Measurements from ENCODE around the gene SCARF2.

DNA sequence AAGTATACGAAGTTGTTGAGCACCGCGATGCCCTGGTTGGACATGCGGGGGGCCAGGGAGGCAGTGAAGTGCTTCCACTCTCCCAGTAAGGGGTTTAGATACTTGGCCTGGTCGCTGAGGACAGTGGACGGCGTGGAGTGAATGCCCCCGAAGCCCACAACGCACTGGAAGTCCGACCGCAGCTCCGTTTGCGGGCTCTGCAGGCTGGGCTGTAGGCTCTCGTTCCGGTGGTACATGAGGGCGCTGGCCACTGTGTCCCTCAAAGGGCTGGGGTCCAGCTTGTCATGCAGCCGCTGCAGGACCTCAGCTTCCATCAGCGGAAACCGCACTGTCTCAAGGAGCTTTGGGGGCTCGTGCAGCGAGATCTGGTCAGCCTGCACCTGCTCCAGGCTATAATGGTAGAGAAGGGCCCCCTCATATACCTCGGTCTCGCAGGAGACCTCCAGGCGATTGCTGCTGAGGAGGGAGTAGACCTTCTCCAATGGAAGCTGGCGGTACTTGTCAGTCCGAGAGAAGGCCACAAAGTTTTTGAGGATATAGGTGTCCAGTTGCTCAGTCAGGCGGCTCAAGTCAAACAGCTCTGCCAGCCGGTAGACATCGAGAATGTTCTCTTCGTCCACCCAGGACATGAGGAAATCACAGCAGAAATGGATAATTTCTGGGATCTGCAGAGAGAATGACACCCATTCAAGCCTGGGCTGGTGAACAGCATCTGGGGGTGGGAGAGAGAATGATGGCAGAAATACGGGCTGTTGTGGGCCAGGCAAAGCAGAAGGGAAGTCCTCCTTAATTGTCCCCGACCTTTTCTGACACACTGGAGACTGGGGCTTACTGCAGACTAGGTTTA lies 27.5 kb upstream of the SCARF2 start:
- TF ChIP-seq, protein P1, sequence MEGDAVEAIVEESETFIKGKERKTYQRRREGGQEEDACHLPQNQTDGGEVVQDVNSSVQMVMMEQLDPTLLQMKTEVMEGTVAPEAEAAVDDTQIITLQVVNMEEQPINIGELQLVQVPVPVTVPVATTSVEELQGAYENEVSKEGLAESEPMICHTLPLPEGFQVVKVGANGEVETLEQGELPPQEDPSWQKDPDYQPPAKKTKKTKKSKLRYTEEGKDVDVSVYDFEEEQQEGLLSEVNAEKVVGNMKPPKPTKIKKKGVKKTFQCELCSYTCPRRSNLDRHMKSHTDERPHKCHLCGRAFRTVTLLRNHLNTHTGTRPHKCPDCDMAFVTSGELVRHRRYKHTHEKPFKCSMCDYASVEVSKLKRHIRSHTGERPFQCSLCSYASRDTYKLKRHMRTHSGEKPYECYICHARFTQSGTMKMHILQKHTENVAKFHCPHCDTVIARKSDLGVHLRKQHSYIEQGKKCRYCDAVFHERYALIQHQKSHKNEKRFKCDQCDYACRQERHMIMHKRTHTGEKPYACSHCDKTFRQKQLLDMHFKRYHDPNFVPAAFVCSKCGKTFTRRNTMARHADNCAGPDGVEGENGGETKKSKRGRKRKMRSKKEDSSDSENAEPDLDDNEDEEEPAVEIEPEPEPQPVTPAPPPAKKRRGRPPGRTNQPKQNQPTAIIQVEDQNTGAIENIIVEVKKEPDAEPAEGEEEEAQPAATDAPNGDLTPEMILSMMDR (IDR thresholded peaks at IDR 0.05): no peak
- no peak for TF ChIP-seq POLR2AphosphoS5 (IDR thresholded peaks at IDR 0.05)
- no peak for TF ChIP-seq POLR2A (IDR thresholded peaks at IDR 0.05)

Measured in prostate gland (tissue), 2 donors.